ENCODE results near the gene PTPRS. TPM values are rescaled to one million over a fixed set of nuclear protein-coding genes. Genes with fewer than 3 reads are reported as not detected.

The PTPRS gene
- total and polyA plus RNA-seq, 2 of the 13 experiments (the other 11 are each of a cell fraction or from before 2014, with no cell fraction given), result 32.7 to 43.9 TPM

- peak overlapping the region in 2 of 3 experiments; percentile 77 to 78; a peak in 3 of 6 replicates for H3K4me3 ChIP-seq (replicated peaks in 1 of 3; ENCODE audit: insufficient read depth in 1 of 3, low read depth in 2 of 3, low read length in 3 of 3)
- POLR2A ChIA-PET, result no interaction called here
- CTCF ChIA-PET (ENCODE audit: low intra/inter-chr PET ratio, low total read pairs), result no interaction called here
- H3K4me1 ChIP-seq (ENCODE audit: insufficient read depth, low read length), result peaks cover 69% of the 10 kb centered on the region
- no peak overlapping the region for H2AFZ ChIP-seq (ENCODE audit: low read length)
- H3K9ac ChIP-seq (ENCODE audit: insufficient read depth, low read depth, low read length), result peak overlapping the region; percentile 63; the same call in 1 of the 2 replicates
- H3K9me3 ChIP-seq (ENCODE audit: low read length), result no peaks in the 10 kb centered on the region
- TF ChIP-seq ZNF414 (CRISPR knock-in tag; IDR thresholded peaks at IDR 0.05) (no peak), ETV6 (CRISPR knock-in tag; conservative IDR thresholded peaks at IDR 0.05) (no peak), ZFP36 (IDR thresholded peaks at IDR 0.05; ENCODE audit: borderline replicate concordance, low read depth, low read length, partially characterized antibody) (peak; percentile 50)
- ATAC-seq (no peak), FAIRE-seq (no peak), DNase-seq (ENCODE audit: low spot score) (no peak)
- 97% methylated on average over 7 of the region's 8 CpGs for WGBS (ENCODE audit: low lambda C conversion rate)
- in situ Hi-C loops (cut with HindIII; ENCODE audit: extremely low pct_ligation_motif_present, low pct_unique_long_range_greater_than_20kb) (no loop called here), intact Hi-C loops (cut with micrococcal nuclease; ENCODE audit: unreplicated experiment) (no loop called here)
- no peak overlapping the region for H3K27ac ChIP-seq (ENCODE audit: extremely low read length, insufficient read depth, low read length)
- H3K4me2 ChIP-seq (ENCODE audit: low read depth, low read length), result peak overlapping the region; percentile 97
- H3K79me2 ChIP-seq (ENCODE audit: insufficient read depth, low read length), result peaks cover 8% of the 10 kb centered on the region
- no TSS peak for BruUV-seq (replicated peaks)
- H4K20me1 ChIP-seq (ENCODE audit: insufficient read depth, low read length), result peaks cover 37% of the 10 kb centered on the region
- H3K36me3 ChIP-seq (replicated peaks in 1 of 2; ENCODE audit: control insufficient read depth in 1 of 2, insufficient read depth in 2 of 2, low read length in 2 of 2), result 0 out of 5 replicates have a peak, but pooled peaks cover 0 to 1% of the 10 kb centered on the region in 2 experiments
- H3K27me3 ChIP-seq (ENCODE audit: control insufficient read depth in 1 of 2, insufficient read depth in 2 of 2, low read length in 2 of 2), result no peaks in the 10 kb centered on the region
Measured at GRCh38 chr19:5291588-5292193, 48.9 kb downstream of the PTPRS start.

Other genes starting within 250 kb of the PTPRS start
- gene ZNRF4, start 114.6 kb upstream of the PTPRS start, total RNA-seq (2016; rRNA removed; fragmentation: Illumina TruSeq; extraction: Trizol), result not detected in 2 replicates
- gene ZNRF4, start 114.6 kb upstream of the PTPRS start, polyA plus RNA-seq (2011; rRNA removed), result not detected in 2 replicates
- 0.04 and 0.33 TPM in 2 replicates for gene TINCR, start 227.1 kb upstream of the PTPRS start, total RNA-seq (2016; rRNA removed; fragmentation: Illumina TruSeq; extraction: Trizol)
- gene TINCR, start 227.1 kb upstream of the PTPRS start, polyA plus RNA-seq (2011; rRNA removed), result 0.17 and 0.30 TPM in 2 replicates

All from HepG2 (cell line).